ENCODE data around the gene GRIN2A. TPM values are rescaled to one million over a fixed set of nuclear protein-coding genes. Genes with fewer than 3 reads are reported as not detected.

GRIN2A gene
- total RNA-seq, 4 donors from 2014 or later = 0.32 to 3.6 (median 2.0) TPM

- DNase-seq (ENCODE audit: extremely low spot score) = no peak
- intact Hi-C loops (cut with DNase I) = no loop called here
- no peak for TF ChIP-seq POLR2AphosphoS5 (IDR thresholded peaks at IDR 0.05)
These were observed 475.9 kb downstream of the GRIN2A start for GRCh38 chr16:9706217-9706836.

GRCh38 chr16:9703731-9704130, 478.5 kb downstream of the GRIN2A start:
- intact Hi-C loops (cut with DNase I) = no loop called here
- H3K27ac ChIP-seq (replicated peaks in 1 of 4) = no peak overlapping the region
- no peaks in the 10 kb centered on the region for H3K36me3 ChIP-seq
- DNase-seq (ENCODE audit: extremely low spot score) = no peak
- 89% methylated on average over 1 of the region's 1 CpG for WGBS
- TF ChIP-seq POLR2AphosphoS5 (IDR thresholded peaks at IDR 0.05) (no peak), CTCF (IDR thresholded peaks at IDR 0.05) (no peak), EP300 (IDR thresholded peaks at IDR 0.05) (no peak), POLR2A (IDR thresholded peaks at IDR 0.05; ENCODE audit: low read depth) (no peak)
- H3K9me3 ChIP-seq = no peaks in the 10 kb centered on the region
- no peak overlapping the region for H3K4me3 ChIP-seq
- no peaks in the 10 kb centered on the region for H3K4me1 ChIP-seq
- no peaks in the 10 kb centered on the region for H3K27me3 ChIP-seq

More at GRCh38 chr16:9706217-9706836, 475.9 kb downstream of the GRIN2A start:
- no peak overlapping the region for H3K27ac ChIP-seq (replicated peaks in 1 of 4)
- 80% methylated on average over 6 of the region's 6 CpGs for WGBS
- no peaks in the 10 kb centered on the region for H3K27me3 ChIP-seq
- no peaks in the 10 kb centered on the region for H3K9me3 ChIP-seq
- no peak overlapping the region for H3K4me3 ChIP-seq
- H3K36me3 ChIP-seq = no peaks in the 10 kb centered on the region
- H3K4me1 ChIP-seq = no peaks in the 10 kb centered on the region

Small RNAs within 50 kb of the gene (small RNA-seq; reads per million reads assigned to genes)
- 0 reads per million in 3 donors for gene RN7SL493P

Other genes starting within 250 kb of the GRIN2A start
- gene ATF7IP2, start 203.6 kb upstream of the GRIN2A start, total RNA-seq = 1 to 10 TPM; 4.1 to 8.3 (median 6.3) TPM